Prostate gland (tissue), 2 donors: Measurements from ENCODE around the gene TOP1. TPM values are rescaled to one million over a fixed set of nuclear protein-coding genes. Genes with fewer than 3 reads are reported as not detected.

Experiments used
- DNase-seq: peaks from one replicate; pipeline ENCODE4 v3.0.0-alpha.2; 2019; ENCODE audit warnings: low spot score
- H3K27ac ChIP-seq, 2 donors: fragments of 200-600 bp; sonication (generic); 2 replicates each; pipeline ENCODE4 v1.5.1; 2017 to 2019
- H3K27me3 ChIP-seq: fragments of 200-600 bp; sonication (generic); replicated peaks from 2 replicates; pipeline ENCODE4 v1.5.1; 2019; ENCODE audit not compliant: insufficient read depth
- H3K36me3 ChIP-seq, 2 donors: fragments of 200-600 bp; sonication (generic); 1 replicate in 1 of 2; 2 replicates in 1 of 2; pipeline versions ENCODE4 v1.5.1 to v1.8.1; 2017 to 2019
- H3K4me1 ChIP-seq: fragments of 200-600 bp; sonication (generic); replicated peaks from 2 replicates; pipeline ENCODE4 v1.5.1; 2019
- H3K4me3 ChIP-seq, 2 donors: fragments of 200-600 bp; sonication (generic); 2 replicates each; pipeline ENCODE4 v1.5.1; 2017 to 2019
- H3K9me3 ChIP-seq: fragments of 200-600 bp; sonication (generic); 2 replicates; pipeline ENCODE4 v1.5.1; 2017
- POLR2A ChIP-seq: fragments of 450-650 bp; IDR thresholded peaks from one replicate; pipeline ENCODE4 v1.6.1; 2016; ENCODE audit warnings: antibody characterized with exemption, mild to moderate bottlenecking
- POLR2AphosphoS5 ChIP-seq: sonication (generic); formaldehyde crosslinking; IDR thresholded peaks from one replicate; pipeline ENCODE4 v1.6.1; 2017; ENCODE audit warnings: antibody characterized with exemption
- WGBS: methylation state at CpG from one replicate; pipeline ENCODE4 v1.1.5; 2018; 5-methylcytosine and 5-hydroxymethylcytosine counted together
- intact Hi-C: fragments of 100-400 bp; cut with DNase I; formaldehyde crosslinking; loops from one replicate; pipeline ENCODE4 v1.14.2; 2022
- total RNA-seq, 2 donors: library from RNA; depleted of rRNA; stranded (reverse); fragments of >200 nt; gene quantifications; one replicate each; pipeline ENCODE4 v1.1.0, GENCODE V29; 2016
- TF ChIP-seq, protein P1 (sequence below), 4 experiments: fragments of 200-600 bp in 2 of 4; fragments of 450-650 bp in 2 of 4; sonication (generic) in 2 of 4; IDR thresholded peaks; 1 replicate in 3 of 4; 2 replicates in 1 of 4; pipeline ENCODE4 v1.5.1; 2016 to 2019; ENCODE audit warnings: antibody characterized with exemption in 4 of 4, mild to moderate bottlenecking in 2 of 4, moderate library complexity in 2 of 4

The TOP1 gene
- total RNA-seq, 2 donors from 2014 or later, result 32.3 to 36.9 TPM

DNA sequence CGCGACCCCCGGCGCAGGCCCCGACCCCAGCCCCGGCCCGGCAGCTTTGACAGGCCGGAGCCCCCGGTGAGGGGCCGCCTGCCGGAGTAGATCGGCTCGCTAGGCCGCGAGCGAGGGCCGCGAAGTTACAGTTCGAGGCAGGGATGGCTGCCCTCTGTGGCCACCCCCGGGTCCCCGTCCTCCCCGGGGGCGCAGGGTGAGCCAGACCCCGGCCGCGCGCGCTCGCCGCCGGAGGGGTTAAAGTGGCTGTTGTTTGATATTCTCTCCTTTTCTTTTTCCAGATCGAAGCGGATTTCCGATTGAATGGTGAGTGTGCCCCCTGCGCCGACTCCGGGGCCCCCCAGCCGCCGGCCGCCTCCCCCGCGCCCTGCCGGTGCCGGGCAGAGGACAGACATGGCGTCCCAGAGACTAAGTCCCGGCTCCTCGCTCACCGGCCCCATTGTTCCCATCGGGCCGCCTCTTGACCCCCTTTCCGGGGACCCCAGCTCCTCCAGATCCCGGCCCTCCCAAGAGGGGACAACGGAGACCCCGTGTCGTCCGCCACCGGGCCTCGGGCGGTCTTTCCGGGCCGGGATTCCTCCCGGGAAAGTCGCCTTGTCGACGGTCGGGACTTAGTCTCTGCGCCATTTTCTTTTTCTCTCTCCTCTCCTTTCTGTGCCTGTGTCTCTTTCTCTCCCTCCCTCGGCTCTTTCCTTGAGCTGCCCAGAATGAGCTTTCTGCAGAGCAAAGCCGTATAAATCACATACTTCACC, 704 bp downstream of the TOP1 start:
- TF ChIP-seq POLR2AphosphoS5 (peak; percentile 40), POLR2A (no peak)
- peaks cover 8% of the 10 kb centered on the region for H3K4me1 ChIP-seq
- H3K27ac ChIP-seq, result peak overlapping the region; percentile 87 to 94
- peak overlapping the region; percentile 96 to 100 for H3K4me3 ChIP-seq
- no peaks in the 10 kb centered on the region for H3K27me3 ChIP-seq
- no peak for DNase-seq
- no peaks in the 10 kb centered on the region for H3K9me3 ChIP-seq
- 1% methylated on average over 50 of the region's 69 CpGs for WGBS
- no peaks in the 10 kb centered on the region for H3K36me3 ChIP-seq
- intact Hi-C loops, result no loop called here

DNA sequence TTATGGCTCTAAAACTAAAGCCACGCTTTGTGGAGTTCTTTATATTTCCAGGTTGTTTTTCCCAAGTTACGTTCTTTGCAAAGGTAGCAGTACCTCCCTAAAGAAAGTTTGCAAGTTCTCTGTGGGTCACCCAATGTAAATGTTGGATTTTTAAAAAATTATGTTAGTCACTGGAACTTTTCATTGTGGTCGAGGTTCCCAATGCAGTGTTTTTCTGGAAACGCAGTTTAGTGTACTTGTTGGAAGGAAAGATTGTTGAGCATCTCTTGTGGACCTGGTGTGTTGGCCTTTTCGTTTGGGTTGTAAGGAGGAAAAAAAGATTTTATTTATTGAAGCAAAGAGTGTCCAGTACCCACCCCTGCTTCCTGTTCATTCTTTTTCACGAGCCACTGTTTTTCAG, 1.4 kb downstream of the TOP1 start:
- WGBS, result 6% methylated on average over 6 of the region's 6 CpGs
- Histone ChIP-seq H3K4me1 (peaks cover 8% of the 10 kb centered on the region), H3K27me3 (no peaks in the 10 kb centered on the region), H3K36me3 (no peaks in the 10 kb centered on the region), H3K9me3 (no peaks in the 10 kb centered on the region), H3K27ac (peak overlapping the region; percentile 87 to 94), H3K4me3 (peak overlapping the region; percentile 96 to 100)
- no peak for DNase-seq
- intact Hi-C loops, result loop anchor here (5.0 kb wide), 1 partner anchor 47 kb away; no protein-coding TSS in a partner anchor
- no peak for TF ChIP-seq POLR2A
- no peak for TF ChIP-seq POLR2AphosphoS5
- TF ChIP-seq, protein P1, sequence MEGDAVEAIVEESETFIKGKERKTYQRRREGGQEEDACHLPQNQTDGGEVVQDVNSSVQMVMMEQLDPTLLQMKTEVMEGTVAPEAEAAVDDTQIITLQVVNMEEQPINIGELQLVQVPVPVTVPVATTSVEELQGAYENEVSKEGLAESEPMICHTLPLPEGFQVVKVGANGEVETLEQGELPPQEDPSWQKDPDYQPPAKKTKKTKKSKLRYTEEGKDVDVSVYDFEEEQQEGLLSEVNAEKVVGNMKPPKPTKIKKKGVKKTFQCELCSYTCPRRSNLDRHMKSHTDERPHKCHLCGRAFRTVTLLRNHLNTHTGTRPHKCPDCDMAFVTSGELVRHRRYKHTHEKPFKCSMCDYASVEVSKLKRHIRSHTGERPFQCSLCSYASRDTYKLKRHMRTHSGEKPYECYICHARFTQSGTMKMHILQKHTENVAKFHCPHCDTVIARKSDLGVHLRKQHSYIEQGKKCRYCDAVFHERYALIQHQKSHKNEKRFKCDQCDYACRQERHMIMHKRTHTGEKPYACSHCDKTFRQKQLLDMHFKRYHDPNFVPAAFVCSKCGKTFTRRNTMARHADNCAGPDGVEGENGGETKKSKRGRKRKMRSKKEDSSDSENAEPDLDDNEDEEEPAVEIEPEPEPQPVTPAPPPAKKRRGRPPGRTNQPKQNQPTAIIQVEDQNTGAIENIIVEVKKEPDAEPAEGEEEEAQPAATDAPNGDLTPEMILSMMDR (IDR thresholded peaks at IDR 0.05), result no peak

DNA sequence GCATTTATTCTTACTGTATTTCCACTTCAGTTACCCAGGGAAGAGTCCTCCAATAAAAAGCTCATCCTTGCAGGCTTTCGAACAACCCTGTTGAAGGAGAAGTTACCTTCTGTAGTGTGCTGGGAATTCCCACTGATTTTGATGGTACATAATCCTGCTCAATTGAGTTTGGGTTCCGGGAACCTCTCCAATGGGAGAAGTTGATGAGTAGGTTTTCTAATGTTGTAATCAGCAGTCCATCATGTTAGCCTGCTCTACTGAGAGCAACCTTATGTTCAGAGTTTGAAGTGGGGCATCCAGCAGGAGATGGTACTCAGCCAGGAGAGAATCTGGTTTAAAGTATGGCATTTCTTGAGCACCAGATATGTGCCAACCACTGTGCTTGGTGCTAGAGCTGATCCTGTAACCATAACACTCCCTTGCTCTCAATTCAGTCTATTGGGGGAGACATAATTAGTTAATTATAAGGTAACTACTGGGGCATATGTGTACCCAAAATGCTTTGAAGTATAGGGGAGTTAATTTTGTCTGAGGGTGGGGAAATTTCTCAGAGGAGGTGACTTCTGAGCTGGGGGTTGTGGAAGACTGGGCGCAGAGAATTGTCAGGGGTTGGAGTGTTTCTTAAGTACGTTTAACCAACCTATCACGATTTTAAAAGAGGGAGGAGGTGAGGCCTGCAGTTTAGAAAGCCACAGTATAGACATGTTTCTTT, 2.1 kb downstream of the TOP1 start:
- H3K27me3 ChIP-seq, result no peaks in the 10 kb centered on the region
- H3K9me3 ChIP-seq, result no peaks in the 10 kb centered on the region
- H3K27ac ChIP-seq, result peak overlapping the region in 1 of 2 donors; percentile 87
- H3K4me3 ChIP-seq, result peak overlapping the region; percentile 96 to 100
- peaks cover 8% of the 10 kb centered on the region for H3K4me1 ChIP-seq
- no peaks in the 10 kb centered on the region for H3K36me3 ChIP-seq
- intact Hi-C loops, result loop anchor here (5.0 kb wide), 1 partner anchor 47 kb away; no protein-coding TSS in a partner anchor
- WGBS, result 38% methylated on average over 5 of the region's 5 CpGs
- peak; percentile 28 for DNase-seq
- TF ChIP-seq, protein P1 (IDR thresholded peaks at IDR 0.05), result no peak
- peak; percentile 6 for TF ChIP-seq POLR2AphosphoS5

DNA sequence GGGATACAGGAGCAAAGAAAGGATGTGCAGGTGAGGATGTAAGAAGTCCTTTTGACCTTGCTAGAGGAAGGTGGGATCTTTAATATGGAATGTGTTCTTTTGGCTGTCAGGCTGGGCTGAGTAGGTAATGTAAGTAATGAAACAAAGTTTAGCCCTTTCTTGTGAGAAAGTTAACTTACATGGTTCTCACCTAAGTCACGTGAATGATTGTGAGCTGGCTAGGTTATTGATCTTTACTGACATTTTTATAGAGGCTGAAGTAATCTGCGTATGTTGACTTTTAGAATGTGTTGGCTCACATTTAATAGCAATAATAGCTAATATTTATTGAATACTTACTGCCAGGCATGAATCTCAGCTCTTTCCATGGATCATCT, 2.6 kb downstream of the TOP1 start:
- Histone ChIP-seq H3K4me1 (peaks cover 8% of the 10 kb centered on the region), H3K9me3 (no peaks in the 10 kb centered on the region), H3K27ac (no peak overlapping the region), H3K4me3 (peak overlapping the region in 1 of 2 donors; percentile 96), H3K36me3 (no peaks in the 10 kb centered on the region), H3K27me3 (no peaks in the 10 kb centered on the region)
- intact Hi-C loops, result loop anchor here (5.0 kb wide), 1 partner anchor 46 kb away; no protein-coding TSS in a partner anchor
- 38% methylated on average over 2 of the region's 2 CpGs for WGBS
- TF ChIP-seq POLR2A (no peak), POLR2AphosphoS5 (no peak)
- TF ChIP-seq, protein P1 (IDR thresholded peaks at IDR 0.05), result no peak
- DNase-seq, result no peak

DNA sequence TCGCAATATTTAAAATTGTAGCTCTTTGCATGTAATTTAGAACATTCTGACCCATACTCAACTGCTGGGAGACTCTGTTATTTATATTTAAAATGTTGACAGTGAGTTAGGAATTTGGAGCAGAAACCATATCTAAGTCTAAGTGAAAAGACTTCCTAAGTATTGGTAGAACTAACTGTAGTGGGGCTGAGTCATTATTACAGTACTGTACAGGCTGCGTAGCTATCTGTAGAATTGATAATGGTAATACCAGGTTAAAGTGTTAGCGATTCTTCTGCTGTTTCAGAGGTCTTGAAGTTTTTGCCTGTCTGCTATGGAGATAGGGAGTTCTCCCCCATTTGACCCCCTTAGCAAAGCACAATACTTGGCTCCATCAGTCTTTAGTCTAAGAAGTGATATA, 3.6 kb downstream of the TOP1 start:
- DNase-seq, result no peak
- intact Hi-C loops, result loop anchor here (5.0 kb wide), 1 partner anchor 45 kb away; no protein-coding TSS in a partner anchor
- TF ChIP-seq POLR2AphosphoS5, result no peak
- TF ChIP-seq, protein P1 (IDR thresholded peaks at IDR 0.05), result no peak
- no peak for TF ChIP-seq POLR2A
- no peak overlapping the region for H3K27ac ChIP-seq
- 90% methylated on average over 3 of the region's 3 CpGs for WGBS
- H3K36me3 ChIP-seq, result no peaks in the 10 kb centered on the region
- H3K9me3 ChIP-seq, result no peaks in the 10 kb centered on the region
- H3K27me3 ChIP-seq, result no peaks in the 10 kb centered on the region
- no peak overlapping the region for H3K4me3 ChIP-seq
- H3K4me1 ChIP-seq, result peaks cover 8% of the 10 kb centered on the region
